ENCODE results near the gene HSPA8.

DNA sequence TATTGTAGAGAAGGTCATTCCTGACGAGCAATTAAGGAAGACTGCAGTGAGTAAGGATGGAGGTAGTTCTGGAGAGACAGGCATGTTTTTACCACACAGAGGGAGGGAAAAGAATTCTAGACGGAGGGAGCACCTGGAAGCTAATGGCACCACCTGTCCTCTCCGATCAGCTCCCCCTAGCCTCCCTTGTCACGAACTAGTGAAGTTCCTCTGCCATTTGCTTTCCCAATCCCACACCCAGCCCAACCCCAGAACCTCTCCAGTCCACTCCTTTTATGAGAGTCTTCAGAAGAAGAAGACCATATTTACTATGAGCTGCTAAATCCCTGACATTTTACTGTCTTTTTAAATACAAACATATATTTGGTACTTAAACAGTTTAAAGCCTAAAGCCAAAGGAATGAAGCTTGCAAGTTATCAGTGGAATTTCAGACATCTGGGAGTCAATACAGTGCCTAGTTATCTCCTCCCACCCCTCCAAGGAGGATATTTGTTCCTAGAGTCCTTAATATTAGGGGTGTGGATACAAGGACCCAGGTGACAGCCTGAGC, 46.1 kb upstream of the HSPA8 start:
- TF ChIP-seq CTCF (IDR thresholded peaks at IDR 0.05) (no peak), EZH2 (IDR thresholded peaks at IDR 0.05; ENCODE audit: borderline replicate concordance, insufficient read depth, low read depth, low read length, poor library complexity, severe bottlenecking) (no peak)
